DMS 273 (cell line): ENCODE data around the gene TPRG1L.

Source experiments
- DNase-seq: peaks from one replicate; lab custom pipeline; 2025; ENCODE audit not compliant: unreplicated experiment; lab: John Stamatoyannopoulos, UW

TPRG1L gene

DNA sequence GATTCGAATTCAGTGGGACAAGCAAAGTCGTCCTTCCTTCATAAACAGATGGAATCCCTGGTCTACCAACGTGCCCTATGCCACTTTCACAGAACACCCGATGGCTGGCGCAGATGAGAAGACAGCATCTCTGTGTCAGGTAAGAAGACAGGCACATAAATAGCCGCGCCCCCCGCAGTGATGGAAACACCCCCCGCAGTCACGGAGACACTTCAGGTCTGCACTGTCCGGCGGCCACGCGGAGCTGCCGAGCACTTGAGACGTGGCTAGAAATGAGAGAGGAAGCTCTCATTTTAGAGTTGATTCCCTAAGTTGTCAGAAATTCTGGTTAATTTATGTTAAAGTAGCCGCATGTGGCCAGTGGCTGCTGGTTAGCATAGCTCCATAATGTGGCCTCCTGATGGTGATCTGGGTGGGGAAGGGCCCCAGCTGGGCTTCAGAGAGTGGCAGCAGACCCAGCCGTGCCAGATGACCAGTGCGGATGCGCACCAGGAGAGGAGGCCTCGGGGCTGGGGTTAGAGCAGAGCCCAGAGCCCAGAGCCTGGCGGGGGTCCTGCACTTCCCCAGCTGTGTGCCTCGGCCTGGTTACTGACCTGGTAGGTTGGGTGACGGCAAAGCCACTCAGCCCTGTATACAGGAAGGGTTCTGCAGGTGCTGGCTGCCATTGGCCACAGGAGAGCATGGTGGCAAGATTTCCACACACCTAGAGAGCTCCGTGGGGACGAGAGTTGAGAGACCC is 2.9 kb downstream of the TPRG1L start:
- no peak for DNase-seq

DNA sequence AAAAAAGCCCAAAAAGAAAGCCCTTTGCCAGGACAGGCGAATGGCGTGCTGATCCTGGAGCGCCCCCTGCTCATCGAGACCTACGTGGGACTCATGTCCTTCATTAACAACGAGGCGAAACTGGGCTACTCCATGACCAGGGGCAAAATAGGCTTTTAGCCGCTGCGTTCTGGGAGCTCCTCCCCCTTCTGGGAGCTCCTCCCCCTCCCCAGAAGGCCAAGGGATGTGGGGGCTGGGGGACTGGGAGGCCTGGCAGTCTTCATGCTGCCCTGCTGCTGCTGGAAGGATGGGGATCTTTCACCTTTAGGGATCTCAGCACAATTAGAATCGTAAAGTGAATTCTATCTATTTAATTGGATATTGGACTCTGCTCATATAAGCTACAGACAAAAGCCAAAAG is 3.6 kb downstream of the TPRG1L start:
- no peak for DNase-seq

DNA sequence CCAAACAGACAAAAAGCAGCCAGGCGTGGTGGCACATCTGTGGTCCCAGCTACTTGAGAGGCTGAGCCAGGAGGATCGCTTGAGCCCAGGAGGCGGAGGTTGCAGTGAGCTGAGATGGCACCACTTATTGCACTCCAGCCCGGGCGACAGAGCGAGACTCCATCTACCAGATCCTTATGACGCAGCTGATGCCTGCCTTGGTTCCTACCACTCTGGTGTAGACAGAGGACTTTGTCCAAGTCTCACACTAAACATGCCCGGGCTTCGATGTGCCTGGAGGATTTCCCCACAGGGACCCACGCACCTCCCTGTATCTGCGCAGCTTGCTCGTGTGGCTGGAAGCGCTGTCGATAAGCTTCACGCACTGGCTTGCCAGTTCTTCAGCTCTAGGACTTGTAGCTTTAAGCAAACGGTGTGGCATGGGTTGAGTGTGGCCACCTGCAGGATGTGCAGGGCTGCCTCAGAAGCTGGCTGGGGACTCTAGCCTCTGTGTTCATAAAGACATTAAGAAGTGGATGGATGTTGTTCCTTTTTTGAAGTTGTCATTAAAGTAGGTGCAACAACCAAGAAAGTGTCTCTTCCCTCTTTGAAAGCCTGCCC is 4.8 kb downstream of the TPRG1L start:
- no peak for DNase-seq

DNA sequence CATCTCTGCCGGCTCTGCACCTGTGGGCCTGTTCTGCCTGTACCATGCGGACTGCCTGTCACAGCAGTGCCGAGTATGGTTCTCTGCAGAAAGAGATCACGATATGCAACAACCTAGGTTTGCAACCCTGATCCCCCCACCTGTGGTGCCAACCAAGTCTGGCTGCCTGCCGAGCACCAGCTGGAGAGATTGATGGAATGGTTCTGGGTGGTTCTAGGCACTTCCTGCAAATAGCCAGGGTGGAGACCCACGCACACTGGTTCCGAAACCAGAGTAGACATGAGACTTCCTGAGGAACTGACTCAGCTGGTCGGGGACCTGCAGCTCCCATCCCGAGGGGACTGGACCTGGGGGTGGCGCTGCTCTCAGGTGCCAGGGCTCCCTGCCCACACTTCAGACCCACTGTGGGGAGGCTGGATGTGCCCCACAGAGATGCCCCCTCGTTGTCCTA is 5.4 kb downstream of the TPRG1L start:
- no peak for DNase-seq

DNA sequence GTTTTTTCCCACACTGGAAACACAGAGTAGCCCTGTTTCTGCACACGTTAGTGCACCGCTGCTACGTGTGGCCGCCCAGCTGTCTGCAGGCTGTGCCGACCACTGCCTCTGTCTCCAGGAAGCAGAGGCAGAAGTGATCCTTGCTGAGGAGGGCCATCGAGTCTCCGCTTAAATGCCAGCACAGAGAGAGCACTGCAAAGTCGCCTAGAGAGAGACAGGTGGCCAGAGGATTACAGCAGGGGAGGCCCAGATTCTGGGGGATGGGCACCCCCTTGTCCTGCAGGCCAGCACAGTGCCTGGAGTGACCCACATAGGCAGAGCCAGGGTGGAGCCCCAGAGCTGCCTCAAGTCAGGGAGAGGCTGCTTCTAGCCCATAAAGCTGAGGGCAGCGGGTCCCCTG is 6.1 kb downstream of the TPRG1L start:
- no peak for DNase-seq

DNA sequence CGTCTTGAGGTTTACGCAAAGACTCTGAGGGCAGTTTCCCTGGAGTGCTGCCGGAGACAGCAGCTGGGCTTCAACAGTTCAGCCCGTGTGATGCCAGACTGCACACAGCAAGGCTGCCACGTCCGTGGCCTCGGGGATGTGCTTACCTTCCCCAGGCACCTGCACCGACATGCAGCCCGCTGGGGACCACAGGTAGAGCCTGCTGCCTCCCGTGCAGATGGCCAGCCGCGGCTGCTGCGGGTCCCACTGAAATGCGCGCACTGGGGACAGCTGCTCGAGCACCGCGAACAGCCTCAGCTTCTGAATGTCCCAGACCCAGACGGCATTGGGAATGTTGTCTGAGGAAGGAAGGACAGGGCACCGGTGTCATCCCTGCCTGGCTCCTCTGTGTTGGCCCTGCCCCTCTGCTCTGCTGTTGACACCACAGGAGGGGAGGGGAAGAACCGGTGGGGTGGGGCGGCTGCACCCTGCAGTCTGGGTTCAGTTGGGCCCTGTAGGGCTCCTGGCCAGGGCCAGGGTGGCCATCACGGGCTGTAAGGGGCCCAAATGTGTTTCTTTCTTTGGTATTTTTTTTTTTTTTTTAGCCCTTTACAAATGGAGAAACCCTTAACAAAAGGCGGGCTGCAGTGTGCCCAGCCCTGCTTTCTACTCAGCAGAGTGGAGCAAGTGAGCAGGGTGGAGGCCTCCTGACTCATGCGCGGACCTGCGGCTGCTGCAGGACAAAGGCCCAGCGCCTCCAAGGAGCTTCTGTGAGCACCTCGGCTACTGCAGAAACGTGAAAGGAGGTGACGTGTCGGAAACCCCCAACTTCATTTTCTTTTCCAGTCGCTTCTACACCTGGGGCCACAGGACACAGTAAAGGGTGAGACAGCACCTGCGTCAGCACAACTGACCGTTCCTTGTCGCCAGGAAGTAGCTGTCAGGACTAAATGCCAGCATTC is 6.8 kb downstream of the TPRG1L start:
- no peak for DNase-seq

DNA sequence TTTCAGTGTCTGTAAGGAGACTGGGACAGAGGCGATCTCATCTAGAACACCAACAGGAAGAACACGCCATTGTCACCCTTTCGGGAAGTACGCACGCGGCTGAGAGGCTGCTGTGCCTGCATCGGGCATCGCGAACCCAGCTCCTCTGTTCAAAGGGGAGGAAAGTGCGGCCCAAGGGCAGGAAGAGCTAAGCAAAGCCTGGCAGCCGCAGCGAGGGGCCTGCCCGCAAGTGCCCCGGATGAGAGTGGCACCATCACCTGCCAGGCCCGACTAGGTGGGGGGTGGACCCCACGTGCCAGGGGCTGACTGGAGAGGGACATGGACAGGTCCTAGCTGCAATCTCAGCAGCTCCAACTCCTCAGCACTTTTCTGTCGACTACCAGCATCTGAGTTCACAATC is 7.5 kb downstream of the TPRG1L start:
- no peak for DNase-seq

DNA sequence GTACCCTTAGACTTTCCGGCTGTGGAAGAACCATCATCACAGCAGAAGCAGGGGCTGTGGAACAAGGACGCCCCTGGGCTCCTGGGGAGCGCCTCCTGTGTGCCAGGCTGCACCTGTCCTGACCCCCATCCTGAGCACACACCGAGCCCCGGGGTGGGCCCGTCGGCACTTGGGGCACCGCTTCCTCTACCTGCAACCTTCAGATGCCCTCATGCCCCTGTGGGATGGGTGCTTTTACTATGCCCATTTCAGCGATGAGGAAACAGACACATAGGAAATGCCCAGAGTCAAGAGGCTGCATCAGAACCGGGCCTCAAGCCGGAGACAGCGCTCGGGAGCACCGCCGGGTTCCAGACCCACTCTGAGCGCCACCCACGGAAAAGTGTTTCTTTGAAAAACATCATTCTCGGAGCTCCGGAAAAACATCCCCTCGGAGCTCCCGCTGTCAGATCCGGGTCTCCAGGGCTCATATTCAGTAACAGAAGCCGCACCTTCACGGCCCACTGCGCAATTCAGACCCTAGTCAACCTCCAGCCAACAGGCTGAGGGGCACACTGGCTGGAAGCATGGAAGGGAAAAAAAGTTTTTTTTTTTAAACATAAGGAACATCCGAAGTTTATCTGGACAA is 8.0 kb downstream of the TPRG1L start:
- DNase-seq = no peak

DNA sequence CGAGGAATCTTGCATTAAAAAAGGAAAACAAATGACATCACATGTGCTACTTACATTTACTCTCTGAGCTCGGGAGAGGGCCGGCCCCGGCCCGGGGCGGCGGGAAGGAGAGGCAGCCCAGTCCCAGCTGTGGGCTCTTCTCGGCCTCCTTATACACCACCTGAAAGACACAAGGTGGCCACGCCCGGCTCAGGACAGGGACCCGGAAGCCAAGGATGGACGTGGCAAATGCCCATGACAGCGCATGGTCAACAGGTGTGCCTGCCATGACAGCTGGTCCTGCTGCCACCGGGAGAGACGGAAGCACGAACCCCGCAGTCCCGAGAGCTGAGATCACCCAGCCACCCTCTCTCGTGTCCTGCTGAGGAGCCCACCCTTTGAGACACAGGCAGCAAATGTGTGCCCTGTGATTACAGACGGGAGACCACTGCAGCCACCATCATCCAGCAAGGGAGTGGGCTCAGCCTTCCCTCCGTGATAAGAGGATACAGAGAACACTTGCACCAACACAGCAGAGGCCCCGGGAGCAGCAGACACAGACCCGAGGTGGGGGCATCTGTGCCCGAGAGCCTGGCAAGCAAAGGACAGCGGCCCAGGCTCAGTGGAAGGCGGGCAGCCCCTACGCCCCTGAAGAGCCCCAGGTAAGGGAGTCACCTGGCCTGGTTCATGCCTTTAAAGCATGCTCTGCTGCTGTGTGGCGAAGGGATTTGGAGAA is 8.7 kb downstream of the TPRG1L start:
- DNase-seq = no peak

DNA sequence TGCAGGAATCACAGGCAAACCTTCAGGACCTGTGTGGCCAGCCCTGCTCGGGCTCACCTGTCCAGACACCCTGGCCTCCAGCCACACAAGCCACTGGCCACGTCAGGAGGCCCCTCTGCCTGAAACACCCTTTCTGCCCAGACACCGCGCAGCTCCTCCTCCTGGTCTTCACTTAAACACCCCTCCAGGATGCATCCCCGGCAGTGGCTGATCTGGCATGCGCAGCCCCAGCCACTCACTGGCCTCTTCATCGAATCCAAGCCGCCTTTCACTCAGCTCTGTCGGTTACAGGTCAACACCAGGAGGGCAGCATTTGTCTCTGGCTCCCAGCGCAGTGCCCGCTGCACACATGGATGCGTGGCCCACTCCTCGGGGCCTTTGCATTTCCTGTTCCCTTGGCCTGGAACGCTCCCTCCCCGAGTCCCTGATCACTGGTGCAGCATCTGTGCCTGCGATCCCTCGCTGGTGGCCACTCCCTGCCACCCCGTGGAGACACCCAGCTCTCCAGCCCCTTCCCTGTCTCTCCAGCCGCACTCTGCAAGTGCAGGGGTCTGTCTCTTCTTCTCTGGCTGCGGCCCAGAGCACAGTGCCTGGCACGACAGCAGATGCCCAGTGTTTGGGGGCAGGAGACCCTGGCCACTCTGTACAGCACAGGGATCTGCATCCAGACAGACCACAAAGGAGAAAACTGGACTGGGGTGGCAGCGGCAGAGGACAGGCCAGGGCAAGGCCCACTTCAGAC is 9.4 kb downstream of the TPRG1L start:
- no peak for DNase-seq

DNA sequence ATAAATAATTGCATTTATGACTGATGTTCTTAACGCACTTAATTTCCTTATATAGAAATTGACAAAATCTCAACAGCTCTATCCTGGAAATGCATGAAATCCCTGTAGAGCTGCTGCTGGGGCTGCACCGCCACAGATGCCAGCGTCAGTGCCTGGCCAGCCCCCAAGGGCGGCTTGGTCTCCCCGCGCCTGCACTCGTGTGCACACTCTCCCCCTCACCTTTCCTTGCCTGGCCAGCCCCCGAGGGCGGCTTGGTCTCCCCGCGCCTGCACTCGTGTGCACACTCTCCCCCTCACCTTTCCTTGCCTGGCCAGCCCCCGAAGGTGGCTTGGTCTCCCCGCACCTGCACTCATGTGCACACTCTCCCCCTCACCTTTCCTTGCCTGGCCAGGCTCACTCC is 11.3 kb downstream of the TPRG1L start:
- DNase-seq = no peak

DNA sequence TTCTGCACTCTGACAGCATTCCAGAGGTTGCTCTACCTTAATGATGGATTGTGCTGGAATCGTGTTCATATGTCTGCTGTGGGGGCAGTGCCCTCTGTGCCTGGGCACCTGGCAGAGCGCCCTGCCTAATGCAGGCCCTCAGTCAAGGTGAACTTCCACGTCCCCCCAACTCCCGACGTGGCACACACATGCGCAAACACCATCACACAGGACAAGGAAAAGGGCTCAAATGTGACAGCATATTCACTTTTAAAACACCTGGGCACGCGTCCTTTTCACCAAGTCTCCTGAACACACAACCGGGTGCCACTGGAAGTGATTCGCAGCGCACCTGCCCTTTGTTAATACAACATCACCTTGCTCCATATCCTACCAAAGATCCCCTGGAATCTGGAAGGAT is 11.7 kb downstream of the TPRG1L start:
- DNase-seq = no peak

DNA sequence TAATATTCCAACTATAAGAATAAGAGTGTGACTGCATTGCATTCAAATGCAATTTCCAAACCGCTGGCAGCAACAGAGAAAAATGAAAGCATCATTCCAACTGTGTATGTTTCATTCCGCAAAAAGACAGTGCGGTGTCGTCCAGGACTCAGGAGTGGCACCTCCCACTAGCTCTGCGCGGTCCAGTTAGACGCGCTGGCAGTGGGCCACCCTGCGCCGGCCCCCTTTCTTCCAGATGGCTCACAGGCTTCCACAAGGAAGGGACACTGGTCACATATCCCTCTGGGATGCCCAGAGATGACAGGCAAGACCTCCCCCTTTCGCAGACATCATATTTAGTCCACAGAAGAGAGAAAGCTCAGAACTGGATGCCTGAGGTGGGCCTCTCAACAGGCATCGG is 13.2 kb downstream of the TPRG1L start:
- DNase-seq = no peak

DNA sequence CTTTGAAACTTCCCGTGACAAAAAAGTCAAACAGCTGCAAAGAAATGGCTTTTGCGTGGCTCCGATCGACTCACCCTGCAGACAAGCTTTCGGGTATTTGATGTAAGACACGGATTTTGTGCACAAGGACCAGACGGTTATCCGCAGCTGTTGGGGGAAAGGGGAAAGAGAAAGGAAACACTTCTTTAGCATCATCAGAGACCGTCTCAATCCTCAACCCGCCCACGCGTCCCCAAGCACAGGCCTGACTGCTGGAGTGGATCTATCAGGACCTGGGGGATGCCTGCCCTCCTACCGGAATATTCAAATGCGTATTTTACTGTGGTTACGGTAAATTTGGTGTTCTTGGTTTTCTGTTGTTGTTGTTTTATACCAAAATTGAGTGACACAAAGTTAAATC is 13.9 kb downstream of the TPRG1L start:
- no peak for DNase-seq

DNA sequence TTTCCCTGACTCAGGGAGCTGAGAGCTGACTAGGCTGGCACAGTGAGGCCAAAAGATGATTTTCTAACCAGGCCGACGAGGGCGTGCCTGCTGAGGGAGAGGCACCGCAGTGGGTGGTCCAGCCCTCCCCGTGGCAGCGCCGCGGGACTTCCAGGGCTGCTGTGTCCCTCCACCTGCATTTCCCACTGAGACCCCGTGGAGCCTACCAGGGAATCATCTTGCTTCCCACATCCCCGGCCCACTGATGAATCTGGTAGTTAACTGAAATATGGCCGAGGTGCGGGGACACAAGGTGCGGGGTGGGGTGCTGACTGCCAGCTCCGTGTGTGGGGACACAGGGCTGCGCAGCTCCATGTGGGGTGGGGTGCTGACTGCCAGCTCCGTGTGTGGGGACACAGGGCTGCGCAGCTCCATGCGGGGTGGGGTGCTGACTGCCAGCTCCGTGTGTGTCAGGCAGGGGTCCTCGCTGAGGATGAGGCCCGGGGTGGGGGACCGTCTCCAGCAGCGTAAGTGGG is 14.6 kb downstream of the TPRG1L start:
- no peak for DNase-seq

DNA sequence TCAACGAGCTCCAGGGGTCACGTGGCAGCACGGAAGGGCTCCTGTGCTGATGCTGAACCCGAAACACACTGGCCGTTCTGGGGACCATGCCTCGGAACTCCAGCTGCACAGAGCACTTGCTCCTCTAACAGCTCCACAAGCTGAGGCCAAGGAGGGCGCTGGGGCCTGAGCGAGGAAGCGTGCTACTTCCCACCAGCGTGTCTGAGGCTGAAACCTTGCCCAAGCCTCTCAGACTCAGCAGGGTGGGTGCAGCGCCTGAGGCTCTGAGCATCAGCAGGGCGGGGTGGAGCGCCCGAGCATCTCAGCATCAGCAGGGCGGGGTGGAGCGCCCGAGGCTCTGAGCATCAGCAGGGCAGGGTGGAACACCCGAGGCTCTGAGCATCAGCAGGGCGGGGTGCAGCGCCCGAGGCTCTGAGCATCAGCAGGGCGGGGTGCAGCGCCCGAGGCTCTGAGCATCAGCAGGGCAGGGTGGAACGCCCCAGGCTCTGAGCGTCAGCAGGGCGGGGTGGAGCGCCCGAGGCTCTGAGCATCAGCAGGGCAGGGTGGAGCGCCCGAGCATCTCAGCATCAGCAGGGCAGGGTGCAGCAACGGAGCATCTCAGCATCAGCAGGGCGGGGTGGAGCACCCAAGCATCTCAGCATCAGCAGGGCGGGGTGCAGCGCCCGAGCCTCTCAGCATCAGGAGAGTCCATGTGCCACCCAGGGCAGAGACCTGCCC is 15.5 kb downstream of the TPRG1L start:
- no peak for DNase-seq

DNA sequence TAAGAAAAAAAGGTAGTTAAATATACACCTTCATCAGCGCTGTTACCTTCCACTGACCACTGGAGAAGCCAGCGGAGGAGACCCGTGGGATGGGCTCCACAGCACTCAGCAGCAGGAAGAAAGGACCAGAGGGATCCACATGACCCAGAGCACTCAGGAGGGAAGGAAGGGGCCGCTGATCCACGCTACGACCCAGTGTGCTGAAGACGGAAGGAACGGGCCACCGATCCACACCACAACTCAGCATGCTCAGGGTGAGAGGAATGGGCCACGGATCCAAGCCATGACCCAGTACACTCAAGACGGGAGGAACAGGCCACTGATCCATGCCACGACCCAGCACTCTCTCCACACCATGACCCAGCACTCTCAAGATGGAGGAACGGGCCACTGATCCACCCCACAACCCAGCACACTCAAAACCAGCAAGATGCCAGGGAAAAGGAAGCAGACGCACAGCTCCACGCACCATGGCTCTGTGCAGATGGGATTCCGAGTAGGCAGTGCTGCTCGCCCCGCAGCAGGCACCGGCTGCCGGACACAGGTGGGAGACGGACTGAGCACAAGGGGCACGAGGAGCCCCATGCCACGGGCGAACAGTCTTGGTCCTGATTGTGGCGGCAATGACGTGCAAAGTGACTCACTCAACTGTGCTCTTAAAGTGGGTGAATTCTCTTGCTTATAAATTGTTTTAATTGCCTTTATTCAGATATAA is 16.4 kb downstream of the TPRG1L start:
- no peak for DNase-seq

DNA sequence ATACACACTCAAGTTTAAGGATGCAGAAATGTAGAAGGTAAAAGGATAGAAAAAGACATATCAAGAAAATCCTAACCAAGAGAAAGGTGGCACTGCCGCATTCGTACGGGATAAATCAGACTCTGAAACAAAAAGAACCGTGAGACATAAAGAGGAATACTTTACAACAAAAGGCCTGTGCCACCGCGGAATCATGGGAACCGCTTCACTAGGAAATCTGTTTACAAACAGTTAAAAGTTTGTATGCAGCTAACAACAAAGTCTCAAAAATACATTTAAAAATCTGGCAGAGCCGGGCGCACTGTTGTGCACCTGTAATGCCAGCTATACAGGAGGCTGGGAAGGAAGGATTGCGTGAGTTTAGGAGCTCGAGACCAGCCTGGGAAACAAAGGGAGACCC is 17.0 kb downstream of the TPRG1L start:
- DNase-seq = no peak
